GM11168 (cell line): Measurements from ENCODE around the gene ABCC4.

ENCODE experiments used
- in situ Hi-C: fragments of 300-500 bp; cut with MboI; formaldehyde crosslinking; loops from one replicate; pipeline ENCODE4 v1.12.0; 2022; ENCODE audit warnings: low sequenced_read_pairs; ENCODE audit not compliant: unreplicated experiment

The ABCC4 gene

DNA sequence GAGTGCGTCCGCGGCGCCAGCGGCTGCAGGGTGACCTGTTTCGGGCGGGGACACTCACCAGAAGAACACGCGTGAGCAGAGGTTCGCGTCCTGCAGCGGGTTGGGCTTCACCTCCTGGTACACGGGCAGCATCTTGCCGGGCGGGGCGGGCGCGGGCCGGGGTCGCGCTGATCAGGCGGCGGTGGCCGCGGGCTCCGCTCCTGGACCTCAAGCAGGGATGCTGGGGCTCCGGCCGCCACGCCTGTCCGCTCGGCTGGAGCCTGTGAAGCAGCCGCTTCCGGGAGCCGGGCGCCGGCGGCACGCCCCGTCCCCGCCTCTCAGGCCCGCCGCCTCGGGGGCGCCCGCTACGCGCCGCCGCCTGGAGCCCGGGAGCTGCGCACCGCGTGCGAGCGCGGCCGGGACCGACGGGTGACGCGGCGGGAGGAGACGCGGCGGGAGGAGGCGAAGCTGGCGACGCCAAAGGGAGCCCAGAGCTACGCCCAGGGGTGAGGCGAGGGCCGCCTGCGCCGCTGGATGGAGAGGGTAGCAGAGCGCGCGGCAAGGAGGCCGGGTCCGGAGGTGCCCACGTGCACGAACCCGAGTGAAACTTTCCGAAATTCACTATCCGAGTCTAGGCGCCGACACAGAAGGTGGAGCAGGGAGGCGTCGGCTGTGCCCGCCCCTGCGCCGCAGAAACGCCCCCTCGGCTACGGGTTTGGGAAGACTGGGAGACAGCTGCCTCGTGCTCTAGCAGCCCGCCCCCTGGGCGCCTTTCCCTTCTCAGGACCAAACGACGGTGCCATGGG, at the start of gene ABCC4:
TSS of gene ABCC4 (minus strand) at position 269 of the 785 bp plus-strand sequence. CDS start at position 132, 137 bp downstream.
- in situ Hi-C loops, result no loop called here

DNA sequence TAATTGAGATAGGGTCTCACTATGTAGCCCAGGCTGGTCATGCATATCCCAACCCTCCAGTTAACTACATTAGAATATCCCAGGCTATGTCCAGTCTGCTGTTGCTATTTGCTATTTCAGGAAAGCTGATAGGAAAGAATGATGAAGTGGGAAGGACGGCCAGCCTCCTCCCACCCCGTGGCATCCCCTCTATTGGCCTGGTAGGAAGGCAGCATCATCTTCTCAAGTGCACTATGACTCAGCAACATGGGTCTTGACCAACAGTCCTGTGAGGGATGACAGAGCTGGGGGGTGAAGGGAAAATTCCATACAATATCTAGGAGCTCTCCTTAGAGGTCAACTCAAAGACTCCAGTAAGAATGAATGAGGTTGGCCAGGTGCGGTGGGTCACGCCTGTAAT, 48.0 kb upstream of the ABCC4 start:
- in situ Hi-C loops, result no loop called here

DNA sequence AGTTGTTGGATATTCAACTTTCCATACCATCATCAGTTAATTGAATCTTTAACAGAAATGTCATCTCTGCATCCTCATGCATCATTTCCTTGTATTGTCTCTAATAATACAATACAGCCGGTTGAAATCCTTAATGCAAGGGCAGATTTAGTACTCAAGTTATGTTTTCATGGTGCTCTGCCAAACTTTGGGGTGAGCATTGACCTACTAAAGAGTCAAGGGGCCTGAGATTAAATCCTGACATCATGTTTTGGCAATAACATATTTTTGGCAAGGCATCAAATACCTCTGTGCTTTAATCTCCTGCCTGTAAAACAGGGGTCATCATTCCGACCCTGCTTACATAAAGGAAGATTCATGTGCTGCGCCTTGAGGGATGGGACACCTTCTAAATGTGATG, 42.7 kb upstream of the ABCC4 start:
- in situ Hi-C loops, result no loop called here

GRCh38 chr13:95341441-95341840, 40.2 kb upstream of the ABCC4 start:
- in situ Hi-C loops, result no loop called here

GRCh38 chr13:95338905-95339304, 37.7 kb upstream of the ABCC4 start:
- in situ Hi-C loops, result no loop called here

DNA sequence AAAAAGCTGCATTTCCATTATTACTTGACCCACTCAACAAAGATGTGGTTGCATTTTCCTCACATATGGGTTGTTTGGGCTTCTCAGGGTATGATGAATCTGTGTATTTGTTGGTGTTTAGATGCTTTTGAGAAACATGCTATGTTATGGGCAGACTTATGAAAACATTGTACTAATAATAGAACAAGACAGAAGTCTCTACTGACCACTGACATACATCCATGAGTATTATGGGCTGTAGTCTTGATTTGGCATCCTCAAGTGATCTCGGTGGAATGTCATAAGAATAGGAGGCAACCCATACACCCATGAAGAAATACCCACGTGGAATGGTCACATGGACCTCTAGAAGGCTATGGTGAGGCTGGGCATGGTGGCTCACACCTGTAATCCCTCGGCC, 36.3 kb upstream of the ABCC4 start:
- in situ Hi-C loops, result no loop called here

DNA sequence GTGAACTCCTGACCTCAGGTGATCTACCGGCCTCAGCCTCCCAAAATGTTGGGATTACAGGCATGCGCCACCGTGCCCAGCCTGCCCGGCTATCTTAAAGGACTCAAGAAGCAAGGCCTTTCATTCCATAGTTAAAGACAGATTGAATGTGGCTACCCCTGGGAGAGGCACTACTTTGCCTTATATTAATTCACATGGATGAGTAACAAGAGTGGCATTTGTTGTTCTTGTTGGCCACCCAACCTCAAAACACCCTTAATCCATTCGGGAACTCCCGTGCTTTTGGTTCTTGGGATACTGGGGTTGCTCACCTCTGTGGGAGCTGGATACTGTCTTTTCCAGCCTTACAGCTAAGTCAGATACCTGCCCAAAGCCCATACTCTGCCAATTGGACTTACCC, 34.4 kb upstream of the ABCC4 start:
- in situ Hi-C loops, result no loop called here

- in situ Hi-C loops, result no loop called here
Measured at GRCh38 chr13:95328386-95328785, 27.1 kb upstream of the ABCC4 start.

GRCh38 chr13:95327190-95327589, 25.9 kb upstream of the ABCC4 start:
- in situ Hi-C loops, result no loop called here

GRCh38 chr13:95326695-95327094, 25.4 kb upstream of the ABCC4 start:
- in situ Hi-C loops, result no loop called here

GRCh38 chr13:95325485-95325884, 24.2 kb upstream of the ABCC4 start:
- in situ Hi-C loops, result no loop called here

- in situ Hi-C loops, result no loop called here
Measured at GRCh38 chr13:95323930-95324662, 22.8 kb upstream of the ABCC4 start.

GRCh38 chr13:95319551-95320274, 18.5 kb upstream of the ABCC4 start:
- in situ Hi-C loops, result no loop called here

DNA sequence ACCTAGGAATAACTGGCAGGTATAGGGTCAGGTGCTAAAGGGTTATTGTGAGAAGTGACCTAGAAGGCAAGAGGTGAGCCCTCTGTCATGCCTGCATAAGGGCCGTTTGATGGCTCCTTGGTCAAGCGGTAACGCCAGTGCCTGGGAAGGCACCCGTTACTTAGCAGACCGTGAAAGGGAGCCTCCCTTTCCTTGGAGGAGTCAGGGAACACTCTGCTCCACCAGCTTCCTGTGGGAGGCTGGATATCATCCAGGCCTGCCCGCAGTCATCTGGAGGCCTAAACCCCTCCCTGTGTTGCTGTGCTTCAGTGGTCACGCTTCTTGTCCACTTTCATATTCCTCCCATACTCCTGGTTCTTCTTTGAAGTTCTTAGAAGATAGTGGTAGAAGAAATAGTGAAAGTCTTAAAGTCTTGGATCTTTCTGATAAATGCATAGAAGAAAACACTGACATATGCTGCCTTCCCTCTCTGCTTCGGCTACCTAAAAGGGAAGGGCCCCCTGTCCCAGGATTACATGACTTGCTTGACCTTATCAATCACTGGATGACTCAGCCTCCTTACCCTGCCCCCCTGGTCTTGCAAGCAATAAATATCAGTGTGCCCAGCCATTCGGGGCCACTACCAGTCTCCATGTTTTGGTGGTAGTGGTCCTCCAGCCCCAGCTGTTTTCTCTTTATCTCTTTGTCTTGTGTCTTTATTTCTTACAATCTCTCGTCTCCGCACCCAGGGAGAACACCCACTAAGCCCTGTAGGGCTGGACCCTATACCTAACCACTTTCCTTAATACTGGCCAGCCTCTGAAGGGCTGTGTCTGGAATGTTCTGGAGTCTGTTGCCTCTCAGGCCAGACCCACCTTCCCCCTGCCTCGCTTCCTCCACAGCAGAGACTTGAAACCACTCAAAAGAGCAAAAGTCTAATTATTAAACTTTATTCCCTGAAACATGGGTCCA, 16.1 kb upstream of the ABCC4 start:
- in situ Hi-C loops, result no loop called here

DNA sequence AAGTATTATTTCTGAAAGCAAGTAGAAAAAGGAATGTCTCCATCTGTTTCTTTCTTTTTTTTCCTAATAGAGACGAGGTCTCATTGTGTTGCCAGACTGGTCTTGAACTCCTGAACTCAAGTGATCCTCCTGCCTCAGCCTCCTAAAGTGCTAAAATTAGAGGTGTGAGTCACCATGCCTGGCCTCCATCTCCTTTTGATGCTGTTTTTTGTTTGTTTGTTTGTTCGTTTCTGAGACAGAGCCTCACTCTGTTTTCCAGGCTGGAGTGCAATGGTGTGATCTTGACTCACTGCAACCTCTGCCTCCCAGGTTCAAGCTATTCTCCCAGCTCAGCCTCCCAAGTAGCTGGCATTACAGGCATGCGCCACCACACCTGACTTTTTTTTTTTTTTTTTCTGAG, 14.5 kb upstream of the ABCC4 start:
- in situ Hi-C loops, result no loop called here

DNA sequence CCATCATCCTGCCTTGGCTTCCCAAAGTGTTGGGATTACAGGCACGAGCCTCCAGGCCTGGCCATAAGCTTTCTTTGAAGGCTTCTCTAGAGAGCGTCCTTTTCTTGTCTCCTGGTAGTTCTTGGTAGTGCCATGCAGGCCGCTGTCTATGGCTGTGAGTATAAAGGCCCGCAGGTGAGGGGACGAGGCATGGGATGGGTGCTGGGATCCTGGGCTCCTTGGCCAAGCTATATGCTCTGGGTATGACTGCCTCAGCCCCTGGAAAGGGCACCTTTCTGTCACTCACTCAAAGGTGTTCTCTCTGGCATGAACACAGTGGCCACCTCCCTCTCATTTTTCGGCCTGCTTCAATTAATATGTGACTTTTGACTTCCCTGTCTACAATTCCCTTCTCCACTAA, 6.3 kb upstream of the ABCC4 start:
- in situ Hi-C loops, result no loop called here

- in situ Hi-C loops, result no loop called here
Measured at GRCh38 chr13:95304453-95304852, 3.2 kb upstream of the ABCC4 start.

DNA sequence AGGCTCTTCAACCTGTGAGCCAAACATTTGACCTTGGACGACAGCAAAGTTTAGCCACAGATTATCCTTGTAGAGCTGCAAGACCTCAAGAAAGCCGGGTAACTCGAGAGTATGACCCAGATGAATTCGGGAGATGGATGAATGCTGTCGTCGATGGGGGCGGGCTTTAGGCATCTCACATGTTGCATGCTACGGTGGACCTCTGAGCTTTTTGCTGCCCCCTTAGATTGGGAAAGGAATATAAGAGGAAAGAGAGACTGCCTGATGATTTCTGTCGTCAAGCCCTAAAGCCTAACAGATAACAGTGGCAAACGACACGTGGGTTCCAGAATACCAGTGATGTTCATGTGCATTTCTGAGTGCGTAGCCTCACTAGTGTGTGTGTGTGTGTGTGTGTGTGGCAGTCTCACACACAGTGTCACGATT, 730 bp upstream of the ABCC4 start:
- in situ Hi-C loops, result no loop called here

GRCh38 chr13:95300625-95301182, 547 bp downstream of the ABCC4 start:
- in situ Hi-C loops, result no loop called here
